HCT116 (cell line): ENCODE results near the gene EXOC6B. TPM values are rescaled to one million over a fixed set of nuclear protein-coding genes. Genes with fewer than 3 reads are reported as not detected.

Experiments used
- ATAC-seq: fragments of 200-7000 bp; cut with Tn5 transposase; 2 replicates; pipeline ENCODE4 v1.9.1; 2020; ENCODE audit warnings: mild to moderate bottlenecking, moderate library complexity
- BruUV-seq: library from RNA; stranded (reverse); fragments of 400-500 nt; replicated peaks from 2 replicates; lab custom pipeline; 2021; lab: Mats Ljungman, UMichigan
- CTCF ChIA-PET: fragments of 300-600 bp; sonication (Branson Sonifier 250); formaldehyde crosslinking; loops from one replicate; lab custom pipeline; 2021; ENCODE audit warnings: antibody characterized with exemption; lab: Charles Lee
- POLR2A ChIA-PET: fragments of 300-600, 350-600 bp; sonication (Branson Sonifier 250); formaldehyde crosslinking; loops from one replicate; lab custom pipeline; 2021; ENCODE audit warnings: antibody characterized with exemption; lab: Charles Lee
- RAD21 ChIA-PET, 2 experiments: fragments of 300-600 bp; sonication (Branson Sonifier 250); formaldehyde crosslinking; loops; one replicate each; lab custom pipeline; 2023; ENCODE audit warnings: low total read pairs in 2 of 2; ENCODE audit not compliant: uncharacterized antibody in 2 of 2, unreplicated experiment in 2 of 2, low non-redundant PET in 1 of 2; lab: Charles Lee
- DNase-seq: peaks from one replicate; pipeline ENCODE4 v3.0.0-alpha.2; 2010; ENCODE audit warnings: low read depth, low spot score
- H2AFZ ChIP-seq: fragments of 200-600 bp; shearing (Covaris generic), sonication (generic); 2 replicates; pipeline ENCODE4 v1.6.1; 2017; ENCODE audit warnings: low read depth, mixed run types, mixed read lengths, antibody characterized with exemption, low read length; ENCODE audit not compliant: poor library complexity, severe bottlenecking
- H3K27ac ChIP-seq: 2 replicates; pipeline ENCODE4 v1.5.1; 2012; ENCODE audit warnings: low read depth, low read length
- H3K27me3 ChIP-seq: fragments of 200-600 bp; sonication (generic); 2 replicates; pipeline ENCODE4 v1.6.1; 2016; ENCODE audit warnings: mixed run types, low read length, mixed read lengths; ENCODE audit not compliant: insufficient read depth
- H3K36me3 ChIP-seq, 2 experiments: fragments of 200-500 bp in 1 of 2; fragments of 200-600 bp in 1 of 2; sonication (Bioruptor generic) in 1 of 2; sonication (generic) in 1 of 2; 2 replicates each; pipeline versions ENCODE4 v1.5.1 to v1.6.1; 2014 to 2016; ENCODE audit warnings: low read length in 2 of 2, inconsistent platforms in 1 of 2, mixed read lengths in 1 of 2, mixed run types in 1 of 2; ENCODE audit not compliant: insufficient read depth in 2 of 2, control insufficient read depth in 1 of 2
- H3K4me1 ChIP-seq, 2 experiments: fragments of 200-600 bp in 1 of 2; sonication (generic) in 1 of 2; 2 replicates each; pipeline versions ENCODE4 v1.5.1 to v1.6.1; 2012 to 2017; ENCODE audit warnings: low read length in 2 of 2, inconsistent platforms in 1 of 2, mild to moderate bottlenecking in 1 of 2, mixed read lengths in 1 of 2, mixed run types in 1 of 2, moderate library complexity in 1 of 2; ENCODE audit not compliant: insufficient read depth in 2 of 2, control insufficient read depth in 1 of 2
- H3K4me2 ChIP-seq: fragments of 200-600 bp; sonication (generic); 2 replicates; pipeline ENCODE4 v1.6.1; 2017; ENCODE audit warnings: mixed run types, low read length, mixed read lengths
- H3K4me3 ChIP-seq, 2 experiments: fragments of 200-600 bp in 1 of 2; sonication (generic) in 1 of 2; replicated peaks in 1 of 2; 2 replicates each; pipeline ENCODE4 v1.5.1; 2011 to 2016; ENCODE audit warnings: low read length in 2 of 2, control low read depth in 1 of 2, low read depth in 1 of 2, mild to moderate bottlenecking in 1 of 2, mixed read lengths in 1 of 2, mixed run types in 1 of 2
- H3K79me2 ChIP-seq: fragments of 200-600 bp; sonication (generic); 2 replicates; pipeline ENCODE4 v1.6.1; 2017; ENCODE audit warnings: mild to moderate bottlenecking, mixed run types, low read length, moderate library complexity, mixed read lengths; ENCODE audit not compliant: insufficient read depth
- H3K9ac ChIP-seq: fragments of 200-600 bp; sonication (generic); 2 replicates; pipeline ENCODE4 v1.6.1; 2016; ENCODE audit warnings: low read length, mixed read lengths
- H3K9me2 ChIP-seq: fragments of 200-600 bp; sonication (generic), shearing (Covaris generic); 2 replicates; pipeline ENCODE4 v1.6.1; 2017; ENCODE audit warnings: mixed run types, mild to moderate bottlenecking, moderate library complexity; ENCODE audit not compliant: insufficient read depth
- H3K9me3 ChIP-seq, 2 experiments: fragments of 200-500 bp in 1 of 2; fragments of 200-600 bp in 1 of 2; sonication (Bioruptor generic) in 1 of 2; sonication (generic) in 1 of 2; 2 replicates each; pipeline ENCODE4 v1.6.1; 2014 to 2017; ENCODE audit warnings: low read length in 2 of 2, mixed read lengths in 2 of 2, inconsistent platforms in 1 of 2, low read depth in 1 of 2, mild to moderate bottlenecking in 1 of 2, mixed run types in 1 of 2, moderate library complexity in 1 of 2; ENCODE audit not compliant: control insufficient read depth in 1 of 2, insufficient read depth in 1 of 2
- H4K20me1 ChIP-seq: fragments of 200-600 bp; sonication (generic), shearing (Covaris generic); 2 replicates; pipeline ENCODE4 v1.6.1; 2017; ENCODE audit warnings: mixed run types, mild to moderate bottlenecking, moderate library complexity; ENCODE audit not compliant: insufficient read depth
- CBX3 ChIP-seq: IDR thresholded peaks from 2 replicates; pipeline ENCODE4 v1.6.1; 2012; ENCODE audit warnings: low read depth
- CTCF ChIP-seq, 3 experiments: fragments of 200-600 bp in 1 of 3; sonication (generic) in 1 of 3; IDR thresholded peaks in 2 of 3; conservative IDR thresholded peaks in 1 of 3; 2 replicates each; pipeline ENCODE4 v1.5.1; 2012 to 2017; ENCODE audit warnings: low read depth in 2 of 3, low read length in 2 of 3, antibody characterized with exemption in 1 of 3, borderline replicate concordance in 1 of 3, control low read depth in 1 of 3, mild to moderate bottlenecking in 1 of 3, mixed read lengths in 1 of 3, mixed run types in 1 of 3, moderate library complexity in 1 of 3; ENCODE audit not compliant: insufficient read depth in 1 of 3
- EZH2phosphoT487 ChIP-seq: fragments of 200-600 bp; IDR thresholded peaks from 2 replicates; pipeline ENCODE4 v1.6.1; 2018; ENCODE audit warnings: antibody characterized with exemption, borderline replicate concordance
- FOSL1 ChIP-seq: IDR thresholded peaks from 2 replicates; pipeline ENCODE4 v1.6.1; 2012; ENCODE audit warnings: low read depth
- JUND ChIP-seq: IDR thresholded peaks from 2 replicates; pipeline ENCODE4 v1.6.1; 2012
- SP1 ChIP-seq: IDR thresholded peaks from 2 replicates; pipeline ENCODE4 v1.6.1; 2012; ENCODE audit warnings: low read depth
- intact Hi-C: fragments of 100-400 bp; cut with micrococcal nuclease; formaldehyde crosslinking; loops from 2 replicates; pipeline ENCODE4 v1.10.0; 2022
- total RNA-seq: library from RNA; stranded (reverse); gene quantifications from one replicate; pipeline ENCODE4 v1.2.1, GENCODE V29; 2021; ENCODE audit not compliant: unreplicated experiment
- TF ChIP-seq, protein P1 (sequence below): IDR thresholded peaks from 2 replicates; pipeline ENCODE4 v1.6.1; 2012

The EXOC6B gene
- total RNA-seq, 1 experiment from 2014 or later = 25.4 TPM

DNA sequence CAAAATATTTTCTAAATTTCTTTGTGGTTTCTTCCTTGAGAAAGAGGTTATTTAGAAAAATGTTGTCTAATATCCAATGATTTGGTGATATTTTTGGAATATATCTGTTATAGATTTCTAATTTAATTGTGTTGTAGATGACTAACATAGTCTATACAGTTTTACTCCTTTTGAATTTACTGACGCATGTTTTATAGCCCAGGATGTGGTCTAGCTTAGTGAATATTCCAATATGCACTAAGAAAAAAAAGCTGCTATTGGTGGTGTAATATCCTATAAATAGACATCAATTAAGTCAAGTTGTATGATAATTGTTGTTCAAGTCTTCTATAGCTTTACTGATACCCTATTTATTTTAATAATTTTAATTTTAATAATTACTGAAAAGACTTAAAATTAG is 437.6 kb downstream of the EXOC6B start:
- peaks cover 3 to 4% of the 10 kb centered on the region in 2 experiments; a peak in 3 of 4 replicates for H3K9me3 ChIP-seq
- H3K4me3 ChIP-seq = no peak overlapping the region
- no peaks in the 10 kb centered on the region for H3K27me3 ChIP-seq
- H3K9ac ChIP-seq = no peak overlapping the region
- RAD21 ChIA-PET = no interaction called here
- H2AFZ ChIP-seq = no peak overlapping the region
- POLR2A ChIA-PET = no interaction called here
- no peaks in the 10 kb centered on the region for H3K79me2 ChIP-seq
- intact Hi-C loops = no loop called here
- no TSS peak for BruUV-seq
- no peak for DNase-seq
- TF ChIP-seq JUND (no peak), CTCF (IDR thresholded peaks at IDR 0.05 in 2 of 3, conservative IDR thresholded peaks at IDR 0.05 in 1 of 3; ENCODE audit: borderline replicate concordance in 1 of 3, insufficient read depth in 1 of 3, low read depth in 2 of 3, low read length in 2 of 3) (no peak), FOSL1 (no peak), SP1 (no peak)
- TF ChIP-seq, protein P1, sequence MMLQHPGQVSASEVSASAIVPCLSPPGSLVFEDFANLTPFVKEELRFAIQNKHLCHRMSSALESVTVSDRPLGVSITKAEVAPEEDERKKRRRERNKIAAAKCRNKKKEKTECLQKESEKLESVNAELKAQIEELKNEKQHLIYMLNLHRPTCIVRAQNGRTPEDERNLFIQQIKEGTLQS = no peak
- no peaks in the 10 kb centered on the region for H4K20me1 ChIP-seq
- H3K4me1 ChIP-seq = no peaks in the 10 kb centered on the region
- H3K4me2 ChIP-seq = no peak overlapping the region
- CTCF ChIA-PET = no interaction called here
- no peak for ATAC-seq
- H3K36me3 ChIP-seq = no peaks in the 10 kb centered on the region
- H3K9me2 ChIP-seq = no peaks in the 10 kb centered on the region
- no peak overlapping the region for H3K27ac ChIP-seq

DNA sequence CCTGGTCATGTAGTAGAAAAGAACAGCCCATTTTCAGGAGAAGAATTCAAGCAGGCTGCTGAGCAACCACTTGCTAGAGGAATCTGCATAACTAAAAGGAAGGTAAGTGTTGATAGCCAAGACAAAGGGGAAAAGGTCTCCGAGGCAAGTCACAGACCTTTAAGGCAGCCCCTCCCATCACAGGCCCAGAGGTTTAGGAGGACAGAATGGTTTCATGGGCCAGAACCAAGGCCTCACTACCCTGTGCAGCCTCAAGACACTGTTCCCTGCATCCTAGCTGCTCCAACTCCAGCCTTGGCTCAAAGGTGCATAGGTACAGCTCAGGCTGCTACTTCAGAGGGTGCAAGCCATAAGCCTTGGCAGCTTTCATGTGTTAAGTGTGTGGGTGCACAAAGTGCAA is 439.5 kb downstream of the EXOC6B start:
- intact Hi-C loops = no loop called here

More for the DNA sequence above, 439.5 kb downstream of the EXOC6B start:
- Histone ChIP-seq H3K27ac (no peak overlapping the region), H3K9me3 (peaks cover 3 to 4% of the 10 kb centered on the region in 2 experiments; a peak in 3 of 4 replicates), H3K9me2 (no peaks in the 10 kb centered on the region), H3K27me3 (no peaks in the 10 kb centered on the region), H3K36me3 (no peaks in the 10 kb centered on the region), H3K9ac (no peak overlapping the region), H2AFZ (no peak overlapping the region), H3K79me2 (no peaks in the 10 kb centered on the region), H3K4me3 (no peak overlapping the region), H4K20me1 (no peaks in the 10 kb centered on the region), H3K4me2 (no peak overlapping the region), H3K4me1 (no peaks in the 10 kb centered on the region)
- TF ChIP-seq EZH2phosphoT487 (no peak), CBX3 (0 out of 2 replicates have a peak, but pooled peaks have one; percentile 16)
- no peak for DNase-seq
- ChIA-PET RAD21 (no interaction called here), POLR2A (no interaction called here), CTCF (no interaction called here)
- no peak for ATAC-seq
- BruUV-seq = no TSS peak
